GM12891 (cell line): ENCODE data around the gene PRPF39.
"Not testable (repeated sequence)": the region's sequence is repeated elsewhere in the genome, so short reads cannot be mapped to it uniquely, and the experiment has no call there.

Experiments
- POLR2A ChIP-seq: IDR thresholded peaks from 2 replicates; pipeline ENCODE4 v1.6.1; 2011; ENCODE audit warnings: low read depth, low read length, control low read depth
- POLR2AphosphoS5 ChIP-seq: IDR thresholded peaks from 2 replicates; pipeline ENCODE4 v1.6.1; 2011; ENCODE audit warnings: low read depth, low read length, control low read depth

GRCh38 chr14:45081096-45081495, 2.8 kb upstream of the PRPF39 start:
- not testable (repeated sequence) for TF ChIP-seq POLR2A, POLR2AphosphoS5
